Prostate gland (tissue), 1 donor: ENCODE data around the gene FAM193A.

Experiments
- POLR2A ChIP-seq: fragments of 450-650 bp; IDR thresholded peaks from one replicate; pipeline ENCODE4 v1.6.1; 2016; ENCODE audit warnings: antibody characterized with exemption, mild to moderate bottlenecking
- POLR2AphosphoS5 ChIP-seq: sonication (generic); formaldehyde crosslinking; IDR thresholded peaks from one replicate; pipeline ENCODE4 v1.6.1; 2017; ENCODE audit warnings: antibody characterized with exemption

DNA sequence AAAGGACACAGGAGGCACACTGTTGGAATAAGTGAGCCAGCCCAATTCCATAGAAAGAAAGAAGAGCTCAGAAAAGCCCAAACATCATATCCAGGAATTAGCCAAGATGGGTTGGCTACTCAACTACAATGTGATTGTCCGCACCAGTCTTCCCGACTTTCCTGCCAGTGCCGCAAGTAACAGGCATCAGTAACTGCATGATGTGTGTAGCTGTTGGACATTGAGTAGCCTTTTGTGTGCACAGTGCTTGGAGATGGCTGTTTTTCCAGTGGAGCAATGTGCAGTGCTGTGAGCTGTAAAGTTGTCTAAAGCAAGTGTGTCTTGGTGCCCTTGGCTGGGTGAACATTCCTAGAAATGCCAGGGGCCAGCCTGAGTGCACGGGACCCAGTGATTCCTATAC, 29.2 kb upstream of the FAM193A start:
- TF ChIP-seq POLR2AphosphoS5 (no peak), POLR2A (no peak)
